ENCODE measurements around the gene BIRC3.
"Not testable (repeated sequence)": the region's sequence is repeated elsewhere in the genome, so short reads cannot be mapped to it uniquely, and the experiment has no call there.

BIRC3 gene

GRCh38 chr11:102300837-102301236 lies 16.4 kb upstream of the BIRC3 start:
- DNase-seq = not testable (repeated sequence)

- no peak for DNase-seq
Measured at GRCh38 chr11:102302241-102302640, 15.0 kb upstream of the BIRC3 start.

GRCh38 chr11:102304686-102305085 lies 12.6 kb upstream of the BIRC3 start:
- no peak for DNase-seq

- DNase-seq = no peak
Measured at GRCh38 chr11:102305352-102306047, 11.8 kb upstream of the BIRC3 start.

GRCh38 chr11:102306048-102306597 lies 11.2 kb upstream of the BIRC3 start:
- no peak for DNase-seq

- DNase-seq = no peak
Measured at GRCh38 chr11:102306817-102307726, 10.2 kb upstream of the BIRC3 start.

- DNase-seq = no peak
Measured at GRCh38 chr11:102307727-102308038, 9.6 kb upstream of the BIRC3 start.

- no peak for DNase-seq
Measured at GRCh38 chr11:102309621-102310541, 7.4 kb upstream of the BIRC3 start.

- no peak for DNase-seq
Measured at GRCh38 chr11:102312667-102313066, 4.6 kb upstream of the BIRC3 start.

GRCh38 chr11:102313238-102313940 lies 3.9 kb upstream of the BIRC3 start:
- no peak for DNase-seq

GRCh38 chr11:102314784-102315183 lies 2.5 kb upstream of the BIRC3 start:
- DNase-seq = no peak

GRCh38 chr11:102316346-102316904 lies 859 bp upstream of the BIRC3 start:
- DNase-seq = no peak

GRCh38 chr11:102317768-102318103 lies 452 bp downstream of the BIRC3 start:
- no peak for DNase-seq

- no peak for DNase-seq
Measured at GRCh38 chr11:102318469-102318868, 1.2 kb downstream of the BIRC3 start.

GRCh38 chr11:102319544-102319943 lies 2.3 kb downstream of the BIRC3 start:
- no peak for DNase-seq

GRCh38 chr11:102320188-102320587 lies 2.9 kb downstream of the BIRC3 start:
- DNase-seq = no peak

GRCh38 chr11:102320679-102321078 lies 3.4 kb downstream of the BIRC3 start:
- no peak for DNase-seq

- DNase-seq = no peak
Measured at GRCh38 chr11:102322560-102322959, 5.3 kb downstream of the BIRC3 start.

- no peak for DNase-seq
Measured at GRCh38 chr11:102323542-102324251, 6.4 kb downstream of the BIRC3 start.

GRCh38 chr11:102325088-102325487 lies 7.8 kb downstream of the BIRC3 start:
- DNase-seq = no peak

- DNase-seq = no peak
Measured at GRCh38 chr11:102328748-102329147, 11.5 kb downstream of the BIRC3 start.

Measured in NCI-H1694 (cell line).